NCI-H2107 treated with DMSO at 0.1 percent for 48 hours (cell line): ENCODE measurements around the gene GPR37L1.

ENCODE experiments used
- DNase-seq: peaks from one replicate; lab custom pipeline; 2025; ENCODE audit not compliant: unreplicated experiment; lab: John Stamatoyannopoulos, UW

The GPR37L1 gene, protein sequence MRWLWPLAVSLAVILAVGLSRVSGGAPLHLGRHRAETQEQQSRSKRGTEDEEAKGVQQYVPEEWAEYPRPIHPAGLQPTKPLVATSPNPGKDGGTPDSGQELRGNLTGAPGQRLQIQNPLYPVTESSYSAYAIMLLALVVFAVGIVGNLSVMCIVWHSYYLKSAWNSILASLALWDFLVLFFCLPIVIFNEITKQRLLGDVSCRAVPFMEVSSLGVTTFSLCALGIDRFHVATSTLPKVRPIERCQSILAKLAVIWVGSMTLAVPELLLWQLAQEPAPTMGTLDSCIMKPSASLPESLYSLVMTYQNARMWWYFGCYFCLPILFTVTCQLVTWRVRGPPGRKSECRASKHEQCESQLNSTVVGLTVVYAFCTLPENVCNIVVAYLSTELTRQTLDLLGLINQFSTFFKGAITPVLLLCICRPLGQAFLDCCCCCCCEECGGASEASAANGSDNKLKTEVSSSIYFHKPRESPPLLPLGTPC

DNA sequence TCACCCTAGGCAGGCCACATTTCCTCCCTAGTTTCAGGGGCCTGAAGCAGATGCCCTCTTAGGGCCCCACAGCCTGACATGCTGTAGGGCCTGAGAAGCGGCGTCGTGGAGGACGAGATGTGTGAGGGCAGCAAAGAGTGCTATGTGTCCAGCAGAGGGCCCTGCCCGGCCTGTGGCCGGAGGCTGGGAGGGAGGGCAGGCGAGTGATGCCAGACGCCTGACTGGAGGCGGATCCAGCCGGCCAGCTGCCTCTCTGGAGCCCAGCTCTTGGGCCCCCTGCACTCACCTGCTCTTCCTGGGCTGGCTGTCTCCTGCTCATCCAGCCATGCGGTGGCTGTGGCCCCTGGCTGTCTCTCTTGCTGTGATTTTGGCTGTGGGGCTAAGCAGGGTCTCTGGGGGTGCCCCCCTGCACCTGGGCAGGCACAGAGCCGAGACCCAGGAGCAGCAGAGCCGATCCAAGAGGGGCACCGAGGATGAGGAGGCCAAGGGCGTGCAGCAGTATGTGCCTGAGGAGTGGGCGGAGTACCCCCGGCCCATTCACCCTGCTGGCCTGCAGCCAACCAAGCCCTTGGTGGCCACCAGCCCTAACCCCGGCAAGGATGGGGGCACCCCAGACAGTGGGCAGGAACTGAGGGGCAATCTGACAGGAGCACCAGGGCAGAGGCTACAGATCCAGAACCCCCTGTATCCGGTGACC is at the start of gene GPR37L1:
Gene GPR37L1, plus strand, starts transcription at position 279 of the 697 bp plus-strand sequence. Its CDS starts 47 bp downstream, at position 326.
- no peak for DNase-seq

DNA sequence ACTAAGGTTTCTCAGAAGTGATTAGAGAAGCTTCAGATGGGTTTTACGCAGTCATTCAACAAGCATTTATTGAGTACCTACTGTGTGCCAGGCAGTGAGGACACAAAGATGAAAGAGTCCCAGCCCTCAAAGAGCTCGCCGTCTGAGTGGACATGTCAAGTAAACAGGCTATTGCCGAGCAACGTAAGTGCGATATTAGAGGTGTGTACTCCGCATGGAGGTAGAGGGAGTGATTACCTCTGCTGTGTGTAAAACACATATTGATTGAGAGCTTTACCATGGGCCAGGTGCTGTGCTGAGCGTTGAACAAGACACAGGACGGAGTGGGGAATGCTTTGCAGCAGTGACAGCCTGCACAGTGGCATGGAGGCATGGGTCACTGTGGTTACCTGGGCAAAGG is 49.5 kb upstream of the GPR37L1 start:
- DNase-seq: no peak

DNA sequence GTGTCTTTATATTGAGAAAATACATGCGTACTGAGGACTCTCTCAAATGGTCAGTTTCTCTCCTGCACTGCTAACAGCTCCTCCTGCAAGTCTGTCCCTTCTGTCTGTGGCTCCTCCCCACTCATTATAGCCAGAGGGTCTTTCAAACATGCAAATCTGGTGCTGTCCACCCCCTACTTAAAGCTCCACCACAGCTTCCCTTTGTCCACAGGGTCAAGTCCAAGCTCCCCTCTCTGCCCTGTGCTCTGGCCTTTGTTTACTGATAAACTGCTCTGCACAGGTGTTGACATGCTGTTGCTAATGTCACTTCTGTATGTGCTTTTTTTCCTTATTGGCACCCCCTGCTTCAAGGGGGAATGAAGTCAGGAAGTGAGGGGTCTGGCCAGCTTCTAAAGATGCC is 47.7 kb upstream of the GPR37L1 start:
- DNase-seq: no peak

DNA sequence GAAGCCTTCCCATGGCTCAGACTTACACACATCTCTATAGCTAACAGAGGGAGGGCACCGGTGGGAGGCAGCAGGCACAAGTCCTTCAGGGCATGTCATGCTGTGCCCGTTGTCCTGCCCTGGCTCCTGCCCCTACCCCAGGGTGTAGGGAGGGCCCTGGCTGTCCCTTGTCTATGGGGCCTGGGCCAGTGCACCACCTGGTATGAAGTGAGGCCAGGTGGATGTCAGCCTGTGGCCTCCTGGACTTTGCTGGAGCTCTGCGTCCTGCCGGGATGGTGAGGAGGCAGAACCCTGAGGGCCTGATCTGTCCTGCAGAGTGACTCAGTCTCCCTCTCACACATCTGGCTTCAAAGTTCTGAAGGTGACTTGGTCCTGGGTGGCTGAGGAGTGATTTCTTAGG is 47.3 kb upstream of the GPR37L1 start:
- DNase-seq: no peak

DNA sequence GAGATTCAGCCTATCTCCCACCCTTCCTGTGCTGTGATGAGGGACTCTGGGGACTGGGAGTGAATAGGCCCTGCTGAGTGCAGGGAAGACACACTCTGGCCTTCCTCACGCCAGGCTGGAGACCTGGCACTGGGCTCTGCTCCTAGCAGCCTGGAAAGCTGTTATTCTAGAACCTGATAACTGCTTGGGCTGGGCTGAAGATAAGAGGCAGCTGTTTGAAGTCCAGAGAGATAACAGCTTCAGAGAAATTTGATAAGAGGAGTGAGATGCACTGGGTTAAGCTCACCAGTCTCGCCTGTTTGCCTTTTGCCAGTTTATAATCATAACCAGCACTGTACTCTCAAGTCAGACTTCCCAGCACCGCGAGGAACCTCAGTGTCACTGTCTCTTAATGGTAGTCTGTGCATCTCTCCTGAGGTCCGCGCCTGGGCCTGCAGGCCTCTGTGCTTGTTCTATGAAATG is 46.6 kb upstream of the GPR37L1 start:
- DNase-seq: peak; percentile 54

DNA sequence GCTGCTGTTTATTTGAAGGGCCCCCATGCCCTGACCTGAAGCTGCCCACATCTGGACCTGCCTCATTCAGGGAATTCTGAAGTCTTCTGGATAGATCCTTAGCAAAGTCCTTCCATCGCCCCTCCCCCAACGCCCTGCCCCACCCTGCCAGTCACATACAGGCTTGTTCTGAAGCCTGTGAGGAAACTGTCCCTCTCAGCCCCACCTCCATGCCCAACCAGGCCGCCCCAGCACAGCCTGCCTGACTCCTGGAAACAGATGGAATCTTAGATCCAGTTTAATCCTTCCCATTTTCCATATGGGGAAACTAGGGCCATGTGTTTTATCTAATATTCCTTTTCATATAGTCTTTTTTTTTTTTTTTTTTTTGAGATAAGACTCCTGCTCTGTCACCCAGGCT is 44.5 kb upstream of the GPR37L1 start:
- no peak for DNase-seq

DNA sequence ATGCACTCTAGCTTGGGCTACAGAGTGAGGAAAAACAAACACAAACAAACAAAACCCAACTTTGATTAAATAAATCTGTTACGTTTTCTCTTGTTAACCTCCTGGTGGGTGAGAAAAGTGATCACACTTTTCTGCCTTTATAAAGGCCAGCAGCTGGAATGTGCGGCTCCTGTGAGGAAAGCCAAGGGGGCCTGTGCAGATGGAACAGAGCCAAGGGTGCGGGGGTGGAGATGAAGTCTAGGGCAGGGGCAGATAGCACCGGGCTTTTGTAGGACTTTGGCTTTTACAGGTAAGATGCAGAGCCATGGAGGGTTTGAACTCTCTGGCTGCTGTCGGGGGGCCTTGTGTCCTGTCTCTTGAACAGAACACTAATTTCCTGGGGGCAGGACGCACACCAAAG is 40.7 kb upstream of the GPR37L1 start:
- DNase-seq: peak; percentile 27

DNA sequence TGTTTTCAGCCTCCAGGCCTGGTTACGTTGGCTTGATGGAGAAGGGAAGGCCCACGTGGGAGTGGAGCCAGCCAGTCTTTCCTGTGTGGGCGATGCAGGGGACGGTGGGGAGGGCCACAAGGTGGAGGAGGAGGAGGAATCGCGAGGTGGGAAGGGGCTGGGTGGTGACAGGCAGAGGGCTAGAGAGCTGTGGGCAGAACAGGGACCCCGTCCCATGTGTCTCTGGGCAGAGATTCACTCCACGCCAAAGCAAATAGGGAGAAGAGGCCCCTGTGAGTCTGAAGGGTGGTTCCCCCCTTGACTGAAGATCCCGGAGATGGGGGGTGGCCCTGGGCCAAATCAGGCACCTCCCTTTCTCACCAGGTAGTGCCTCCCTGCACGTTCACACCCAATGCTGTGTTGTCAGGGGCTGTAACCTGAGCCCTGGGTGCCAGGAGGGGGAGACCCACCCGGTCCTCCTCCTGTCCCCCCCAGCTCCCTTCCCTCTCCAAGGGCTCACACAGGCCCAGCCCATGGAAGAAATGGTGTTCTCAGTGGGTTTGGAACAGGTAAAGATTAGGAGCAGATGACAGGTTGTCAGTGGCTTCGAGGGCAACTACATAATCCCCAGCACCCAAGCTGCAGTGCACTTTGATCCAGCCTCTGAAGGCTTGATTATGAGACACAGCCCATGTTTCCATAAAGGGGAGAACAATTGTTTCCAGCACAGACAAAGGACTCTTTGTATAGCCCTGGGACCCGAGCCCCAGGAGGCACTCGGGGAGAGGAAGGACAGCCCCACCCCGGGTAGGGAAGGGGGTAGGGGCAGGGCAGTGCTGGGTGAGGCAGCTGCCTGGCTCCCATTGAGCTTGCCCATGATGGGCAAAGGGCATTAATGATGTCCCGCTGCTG is 37.7 kb upstream of the GPR37L1 start:
- DNase-seq: peak; percentile 99

DNA sequence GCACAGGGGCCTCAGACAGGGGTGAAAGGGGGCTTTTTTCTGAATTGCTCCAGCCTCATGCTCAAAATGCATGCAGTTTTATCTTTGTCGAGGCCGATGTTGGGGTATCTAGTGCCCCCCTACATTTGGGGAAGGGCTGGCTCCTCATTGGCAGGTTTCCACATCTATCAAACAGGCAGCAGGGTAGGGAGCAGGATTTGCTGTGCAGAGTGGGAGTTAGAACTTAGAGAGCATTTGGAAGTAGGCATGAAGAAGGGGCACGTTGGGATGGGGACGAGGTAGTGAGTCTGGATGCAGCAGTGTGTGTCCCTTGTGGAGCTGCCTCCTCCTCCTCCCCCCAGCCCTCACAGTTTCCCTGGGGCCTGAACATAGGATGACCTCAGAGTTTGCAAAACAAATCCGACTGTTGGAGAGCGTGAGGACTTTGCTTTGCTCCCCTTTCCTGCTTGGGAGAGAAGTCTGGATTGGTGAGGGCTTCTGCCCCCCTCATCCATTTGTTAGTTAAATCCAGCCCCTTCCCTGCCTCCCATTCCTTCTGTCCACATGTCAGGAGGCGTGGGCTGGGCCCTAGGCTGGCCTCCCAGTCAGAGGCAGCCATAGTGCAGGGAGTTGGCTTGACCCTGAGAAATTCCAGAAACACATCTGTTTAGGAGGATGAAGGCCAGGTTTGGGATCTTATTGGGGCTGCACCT is 36.9 kb upstream of the GPR37L1 start:
- peak; percentile 79 for DNase-seq

DNA sequence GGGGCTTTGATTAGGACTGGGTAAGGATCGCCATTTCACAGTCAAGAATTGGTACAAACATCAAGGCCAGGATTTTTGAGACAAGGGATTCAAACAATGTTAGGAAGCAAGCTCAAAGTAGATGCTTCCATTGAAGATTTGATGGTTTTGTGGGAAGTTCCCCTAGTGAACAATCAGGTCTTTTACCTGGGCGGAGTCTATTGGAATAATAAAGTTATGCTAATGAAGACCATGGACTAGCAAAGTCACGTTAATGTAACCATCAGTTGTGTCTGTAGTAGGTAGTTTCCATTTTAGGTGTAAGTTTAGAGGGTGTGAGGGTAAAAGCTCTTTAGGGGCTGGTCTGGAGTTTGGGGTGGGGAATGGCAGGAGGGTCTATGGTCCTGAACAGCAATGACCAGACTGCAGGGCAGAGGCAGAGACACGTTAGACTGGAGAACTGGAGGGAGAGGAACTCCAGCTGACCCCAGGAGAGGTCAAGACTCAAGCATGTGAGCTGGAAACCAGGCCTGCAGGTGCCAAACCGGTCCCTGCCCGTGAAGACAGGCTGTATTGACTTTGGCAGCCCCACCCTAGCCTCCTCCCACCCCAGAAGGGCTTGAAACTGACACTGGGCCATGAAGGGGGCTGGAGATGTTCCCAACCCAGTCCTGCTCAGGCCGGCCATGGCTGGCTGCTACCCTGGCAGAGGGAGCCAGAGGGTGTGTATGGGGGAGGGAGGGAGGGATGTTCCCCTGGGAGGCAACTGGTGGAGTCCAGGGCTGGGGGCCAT is 36.0 kb upstream of the GPR37L1 start:
- peak; percentile 28 for DNase-seq

DNA sequence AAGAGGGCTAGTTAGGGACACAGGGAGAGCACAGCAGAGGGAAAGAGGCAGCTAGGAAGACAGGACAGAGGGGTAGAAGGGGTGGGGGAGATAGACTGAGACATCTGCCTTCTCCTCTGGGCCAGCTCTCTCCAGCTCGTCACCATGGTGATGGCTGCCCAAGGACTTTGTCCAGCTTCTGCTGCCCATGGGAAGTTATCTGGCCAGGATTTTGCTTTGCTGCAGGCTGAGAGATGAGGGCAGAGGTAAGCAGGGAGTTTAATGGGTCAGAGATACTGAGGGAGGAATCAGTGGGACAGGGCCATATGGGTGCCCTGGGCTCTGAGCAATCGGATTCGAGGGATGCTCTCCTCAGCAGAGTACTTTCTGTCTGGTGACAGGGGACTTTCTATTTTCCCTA is 34.5 kb upstream of the GPR37L1 start:
- no peak for DNase-seq

DNA sequence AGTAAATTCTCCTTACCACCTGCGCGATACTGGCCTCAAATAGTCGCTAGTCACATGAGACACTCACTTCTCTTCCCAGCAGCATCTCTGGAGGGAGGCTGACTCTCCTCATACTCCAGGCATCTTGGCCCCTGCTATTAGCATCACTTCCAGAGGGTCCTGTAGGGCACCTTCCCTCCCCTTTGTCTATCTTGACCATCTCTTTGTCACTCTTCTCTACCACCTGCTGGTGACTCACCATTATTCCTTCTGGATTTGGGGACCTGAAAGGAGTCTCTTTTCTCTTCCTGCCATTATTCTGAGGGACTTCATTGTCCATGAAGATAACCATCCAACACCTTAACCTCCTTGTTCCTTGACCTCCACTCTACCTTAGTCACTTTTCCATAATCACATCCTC is 31.7 kb upstream of the GPR37L1 start:
- DNase-seq: no peak

DNA sequence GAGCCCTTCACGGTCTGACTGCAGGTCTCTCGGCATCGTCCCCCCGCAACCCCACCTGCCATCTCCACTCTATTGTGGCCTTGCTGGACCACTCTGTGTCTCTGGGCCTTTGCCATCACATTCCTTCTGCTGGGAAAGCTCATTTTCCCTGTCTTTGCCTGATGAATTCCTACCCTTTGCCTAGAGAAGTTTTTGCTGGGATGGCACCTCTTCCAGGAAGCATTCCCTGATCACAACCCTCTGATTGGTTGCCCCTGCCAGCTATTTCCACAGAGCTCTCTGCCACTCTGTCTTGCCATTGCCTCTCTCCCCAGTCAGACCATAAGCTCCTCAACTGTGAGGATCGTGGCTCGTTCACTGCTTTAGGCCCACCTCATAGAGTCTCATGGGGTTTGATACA is 28.9 kb upstream of the GPR37L1 start:
- no peak for DNase-seq

DNA sequence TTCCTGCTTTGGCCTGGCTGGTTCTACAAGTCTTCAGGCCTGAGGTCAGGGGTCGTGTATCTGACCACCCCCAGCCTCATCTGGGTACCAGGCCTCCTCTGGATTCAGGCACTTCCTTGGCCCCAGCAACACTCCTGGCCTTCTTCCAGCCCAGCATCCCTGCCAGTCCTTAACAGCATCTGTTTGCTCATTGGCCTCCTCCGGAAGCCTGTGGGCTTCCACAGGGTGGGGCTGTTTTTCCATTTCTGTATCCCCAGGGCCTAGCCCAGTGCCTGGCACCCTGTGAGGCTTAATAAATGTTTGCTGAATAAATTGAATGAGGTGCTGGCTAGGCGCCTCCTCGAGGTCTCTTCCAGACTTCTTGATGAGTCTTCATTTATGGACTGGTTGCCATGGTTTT is 21.5 kb upstream of the GPR37L1 start:
- peak; percentile 73 for DNase-seq

DNA sequence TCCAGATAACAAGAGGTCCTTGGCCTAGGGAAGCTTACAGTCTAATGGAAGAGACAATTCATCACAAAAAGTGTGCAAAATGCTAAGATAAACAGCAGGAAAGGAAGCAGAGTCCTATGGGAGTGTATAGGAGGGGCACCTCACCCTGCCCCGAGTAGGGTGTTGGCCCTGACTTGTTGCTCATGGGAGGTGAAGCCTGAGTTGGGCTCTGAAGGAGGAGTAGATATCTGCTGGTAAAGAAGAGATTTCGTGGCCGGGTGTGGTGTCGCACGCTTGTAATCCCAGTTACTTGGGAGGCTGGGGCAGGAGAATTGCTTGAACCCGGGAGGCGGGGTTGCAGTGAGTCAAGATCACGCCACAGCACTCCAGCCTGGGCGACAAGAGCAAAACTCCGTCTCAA is 18.6 kb upstream of the GPR37L1 start:
- no peak for DNase-seq

DNA sequence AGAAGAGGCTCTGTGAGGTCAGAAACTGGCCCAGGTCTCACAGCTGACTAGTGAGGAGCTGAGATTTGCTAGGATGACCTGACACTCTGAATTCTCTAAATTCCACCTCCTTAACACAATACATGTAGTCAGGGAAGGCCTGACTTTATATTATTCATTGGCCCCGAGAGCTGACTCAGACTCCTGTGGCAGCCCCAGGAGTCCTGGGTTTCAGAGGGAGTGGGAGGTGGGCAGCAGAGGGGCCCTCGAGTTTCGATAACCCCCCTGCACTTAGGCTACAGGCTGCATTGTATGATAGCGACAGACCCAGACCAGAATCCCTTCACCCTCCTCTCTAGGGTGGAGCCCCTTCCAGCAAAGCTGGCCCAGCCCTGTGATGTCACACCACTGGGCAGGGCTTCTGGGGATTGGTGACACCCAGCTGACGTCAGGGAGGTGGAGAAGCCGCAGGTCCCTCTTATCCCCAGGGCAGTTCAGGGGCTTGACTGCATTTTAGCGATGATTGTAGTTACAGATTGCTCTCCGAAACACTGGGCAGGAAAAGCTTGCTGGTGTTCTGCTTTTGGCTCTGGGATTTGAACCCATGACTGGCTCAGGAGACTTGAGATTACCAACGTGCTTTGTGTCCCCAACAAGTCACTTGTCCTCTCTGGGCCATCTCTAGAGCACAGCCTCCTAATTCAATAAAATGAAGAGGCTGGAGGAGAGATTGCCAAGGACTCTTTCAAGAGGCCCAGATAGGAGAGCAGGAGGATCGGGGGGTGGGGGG is 17.0 kb upstream of the GPR37L1 start:
- peak; percentile 95 for DNase-seq

DNA sequence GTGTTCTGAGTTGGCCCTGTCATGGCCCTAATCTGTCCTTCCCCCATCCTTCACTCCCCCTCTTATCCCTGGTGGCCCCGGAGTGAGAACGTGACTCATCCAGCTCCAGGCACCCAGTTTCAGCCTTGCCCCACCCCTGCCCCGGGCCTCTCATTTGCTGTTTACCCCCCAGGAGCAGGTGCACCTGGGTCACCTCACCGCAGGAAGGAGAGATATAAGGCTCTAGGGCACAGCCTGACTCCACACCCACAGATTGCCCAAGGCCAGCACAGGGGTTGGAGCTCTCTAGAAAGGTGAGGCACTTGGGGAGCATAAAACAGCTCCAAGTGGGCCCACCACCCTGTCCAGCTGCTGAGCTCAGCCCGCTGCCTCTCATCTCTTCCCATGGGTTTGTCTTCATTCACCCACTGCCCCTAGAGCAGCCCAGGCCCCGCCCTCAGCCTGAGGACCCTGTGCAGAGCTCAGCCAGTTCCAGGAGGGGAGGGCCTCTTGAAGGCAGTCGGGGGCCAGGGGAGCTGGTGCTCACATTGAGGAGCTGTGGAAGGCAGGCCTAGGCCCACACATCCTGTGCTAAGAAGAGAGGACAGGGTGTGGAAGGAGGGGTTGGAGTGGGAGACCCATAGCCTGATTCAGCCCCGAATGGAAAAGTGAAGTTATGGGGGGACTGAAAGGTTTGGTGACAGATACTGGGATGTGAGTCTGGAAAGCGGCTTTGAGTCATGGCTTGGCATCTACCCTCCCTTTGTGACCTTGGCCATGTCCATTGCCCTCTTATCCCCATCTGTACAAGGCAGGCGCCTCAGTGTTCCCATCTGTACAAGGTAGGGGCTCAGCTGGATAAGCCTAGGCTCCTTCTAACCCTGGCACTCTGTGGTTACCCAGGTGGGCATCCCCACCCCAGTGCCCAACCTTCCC is 16.1 kb upstream of the GPR37L1 start:
- DNase-seq: peak; percentile 94

DNA sequence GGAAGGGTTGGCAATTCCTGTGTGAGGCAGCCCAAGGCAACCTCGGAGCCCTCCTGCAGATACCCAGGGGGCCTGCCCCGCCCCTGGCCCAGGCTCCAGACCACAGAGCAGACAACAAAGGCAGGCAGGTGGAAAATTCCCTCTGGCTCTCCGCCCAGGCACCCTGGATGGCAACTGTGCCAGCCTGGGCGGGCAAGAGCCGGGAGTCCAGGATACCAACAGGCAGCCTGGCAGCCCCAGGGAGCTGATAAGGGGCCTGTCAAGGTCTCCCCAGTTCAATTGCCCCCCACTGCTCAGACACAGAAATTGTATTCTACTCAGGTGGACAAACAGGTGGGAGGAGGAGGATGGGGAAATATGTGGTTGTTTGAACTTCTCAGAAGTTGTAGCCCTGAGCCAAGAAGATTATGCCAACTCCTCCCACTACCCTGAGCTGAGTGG is 15.4 kb upstream of the GPR37L1 start:
- peak; percentile 97 for DNase-seq
